Measurements from ENCODE around the gene FADS3. TPM values are rescaled to one million over a fixed set of nuclear protein-coding genes. Genes with fewer than 3 reads are reported as not detected.

FADS3 gene
- total and polyA plus RNA-seq, 2 donors (not counting 3 experiments of a cell fraction or from before 2014, with no cell fraction given): 216 to 346 TPM

DNA sequence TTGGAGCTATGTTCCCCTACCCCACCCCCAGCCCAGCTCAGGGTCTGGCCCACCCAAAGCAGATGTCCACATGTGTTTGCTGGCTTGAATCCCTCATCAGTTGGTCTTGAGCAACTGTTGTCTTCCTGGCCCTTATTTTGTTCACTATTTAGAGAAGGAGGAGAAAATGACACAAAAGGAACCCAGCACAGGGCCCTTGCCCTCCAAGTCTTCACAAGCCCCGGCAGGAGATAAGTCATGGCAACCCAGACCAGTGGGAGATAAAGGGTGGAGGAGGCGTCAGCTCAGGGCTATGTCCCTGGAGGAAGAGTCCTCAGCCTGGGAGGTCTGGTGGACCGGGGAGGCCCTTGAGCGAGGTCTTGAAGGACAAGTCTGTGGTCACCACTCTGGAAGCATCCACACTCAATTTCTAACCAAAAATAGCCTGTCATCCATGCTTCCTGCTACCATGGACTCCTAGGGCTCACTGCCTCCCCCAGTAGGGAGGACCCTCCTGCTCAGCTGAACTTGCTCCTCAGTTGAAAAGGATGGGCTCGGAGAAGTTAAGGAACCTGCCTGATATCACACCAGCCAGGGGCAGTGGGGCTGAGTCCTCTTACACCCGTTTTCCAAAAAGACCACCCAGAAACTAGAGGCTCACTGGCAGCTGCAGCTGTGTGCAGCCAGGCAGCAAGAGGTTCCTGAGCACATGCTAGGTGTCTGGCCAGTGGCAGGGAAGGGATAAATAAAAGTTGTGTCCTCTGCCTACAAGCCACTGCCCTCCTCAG, 27.8 kb upstream of the FADS3 start:
- Histone ChIP-seq H3K79me2 (ENCODE audit: control insufficient read depth, insufficient read depth, low read length) (no peaks in the 10 kb centered on the region), H4K20me1 (replicated peaks; ENCODE audit: control insufficient read depth, extremely low read depth, insufficient read depth, low read length) (no peaks in the 10 kb centered on the region), H3K4me1 (ENCODE audit: control insufficient read depth, extremely low read depth, insufficient read depth, low read length) (no peaks in the 10 kb centered on the region), H2AFZ (ENCODE audit: low read depth, low read length) (no peak overlapping the region), H3K9ac (replicated peaks; ENCODE audit: extremely low read depth, insufficient read depth, low read length) (no peak overlapping the region), H3K4me2 (ENCODE audit: insufficient read depth, low read length) (no peak overlapping the region), H3K4me3 (replicated peaks in 1 of 3; ENCODE audit: insufficient read depth in 1 of 3, low read depth in 1 of 3, low read length in 3 of 3) (no peak overlapping the region), H3K27me3 (ENCODE audit: control insufficient read depth in 2 of 2, insufficient read depth in 2 of 2, low read length in 2 of 2) (peaks cover 11 to 24% of the 10 kb centered on the region in 2 experiments), H3K9me1 (replicated peaks; ENCODE audit: control insufficient read depth, extremely low read depth, insufficient read depth, low read length) (no peaks in the 10 kb centered on the region), H3K27ac (ENCODE audit: insufficient read depth, low read depth, low read length) (no peak overlapping the region), H3K9me3 (replicated peaks; ENCODE audit: control insufficient read depth, insufficient read depth, low read length) (no peaks in the 10 kb centered on the region), H3K36me3 (ENCODE audit: control insufficient read depth in 2 of 2, extremely low read depth in 1 of 2, insufficient read depth in 2 of 2, low read length in 2 of 2) (no peaks in the 10 kb centered on the region)
- TF ChIP-seq, protein P1, sequence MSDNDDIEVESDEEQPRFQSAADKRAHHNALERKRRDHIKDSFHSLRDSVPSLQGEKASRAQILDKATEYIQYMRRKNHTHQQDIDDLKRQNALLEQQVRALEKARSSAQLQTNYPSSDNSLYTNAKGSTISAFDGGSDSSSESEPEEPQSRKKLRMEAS (IDR thresholded peaks at IDR 0.05; ENCODE audit: insufficient read depth, insufficient read length): no peak
- TF ChIP-seq POLR2AphosphoS5 (IDR thresholded peaks at IDR 0.05; ENCODE audit: insufficient read depth, low read depth, low read length): no peak
- no peak for TF ChIP-seq FOS (IDR thresholded peaks at IDR 0.05; ENCODE audit: borderline replicate concordance, insufficient read depth, low read length)
- TF ChIP-seq, protein P2, sequence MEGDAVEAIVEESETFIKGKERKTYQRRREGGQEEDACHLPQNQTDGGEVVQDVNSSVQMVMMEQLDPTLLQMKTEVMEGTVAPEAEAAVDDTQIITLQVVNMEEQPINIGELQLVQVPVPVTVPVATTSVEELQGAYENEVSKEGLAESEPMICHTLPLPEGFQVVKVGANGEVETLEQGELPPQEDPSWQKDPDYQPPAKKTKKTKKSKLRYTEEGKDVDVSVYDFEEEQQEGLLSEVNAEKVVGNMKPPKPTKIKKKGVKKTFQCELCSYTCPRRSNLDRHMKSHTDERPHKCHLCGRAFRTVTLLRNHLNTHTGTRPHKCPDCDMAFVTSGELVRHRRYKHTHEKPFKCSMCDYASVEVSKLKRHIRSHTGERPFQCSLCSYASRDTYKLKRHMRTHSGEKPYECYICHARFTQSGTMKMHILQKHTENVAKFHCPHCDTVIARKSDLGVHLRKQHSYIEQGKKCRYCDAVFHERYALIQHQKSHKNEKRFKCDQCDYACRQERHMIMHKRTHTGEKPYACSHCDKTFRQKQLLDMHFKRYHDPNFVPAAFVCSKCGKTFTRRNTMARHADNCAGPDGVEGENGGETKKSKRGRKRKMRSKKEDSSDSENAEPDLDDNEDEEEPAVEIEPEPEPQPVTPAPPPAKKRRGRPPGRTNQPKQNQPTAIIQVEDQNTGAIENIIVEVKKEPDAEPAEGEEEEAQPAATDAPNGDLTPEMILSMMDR (IDR thresholded peaks at IDR 0.05; ENCODE audit: extremely low read depth in 1 of 2, insufficient read depth in 1 of 2, low read depth in 1 of 2, low read length in 2 of 2): no peak
- POLR2A ChIA-PET: no interaction called here
- DNase-seq (ENCODE audit: low read depth, low spot score) (no peak), FAIRE-seq (no peak)
- dilution Hi-C loops (cut with MboI; ENCODE audit: extremely low pct_ligation_motif_present, low sequenced_read_pairs) (no loop called here), intact Hi-C loops (cut with micrococcal nuclease) (no loop called here)
- no TSS peak for BruUV-seq (replicated peaks)
- CTCF ChIA-PET: interaction anchor here (1.2 to 1.7 kb wide), 2 partner anchors 15 to 20 kb away, joined by 3 read pairs; no protein-coding TSS in a partner anchor
